ENCODE measurements around the gene NPDC1. TPM values are rescaled to one million over a fixed set of nuclear protein-coding genes. Genes with fewer than 3 reads are reported as not detected.

The NPDC1 gene
- total RNA-seq, 2 donors from 2014 or later: 72.1 to 105 TPM

- ATAC-seq: no peak
- Histone ChIP-seq H3K4me1 (no peaks in the 10 kb centered on the region), H3K27ac (no peak overlapping the region), H3K9me3 (no peaks in the 10 kb centered on the region), H3K36me3 (replicated peaks in 1 of 2; ENCODE audit: insufficient read depth in 1 of 2, low read depth in 2 of 2) (peaks cover 0 to 5% of the 10 kb centered on the region in 2 donors), H3K27me3 (no peaks in the 10 kb centered on the region), H3K4me3 (no peak overlapping the region)
- intact Hi-C loops (cut with DNase I): no loop called here
- 90 to 98% methylated on average over 15 to 49 of the region's 67 CpGs for WGBS, 2 donors
- TF ChIP-seq POLR2A (IDR thresholded peaks at IDR 0.05) (no peak), CTCF (IDR thresholded peaks at IDR 0.05) (no peak)
- DNase-seq: no peak
These were observed 33.0 kb downstream of the NPDC1 start for GRCh38 chr9:137012694-137013570.

- no peak for DNase-seq
- Histone ChIP-seq H3K9me3 (no peaks in the 10 kb centered on the region), H3K4me3 (no peak overlapping the region), H3K36me3 (replicated peaks in 1 of 2; ENCODE audit: insufficient read depth in 1 of 2, low read depth in 2 of 2) (peaks cover 0 to 3% of the 10 kb centered on the region in 2 donors), H3K27me3 (no peaks in the 10 kb centered on the region), H3K27ac (no peak overlapping the region), H3K4me1 (no peaks in the 10 kb centered on the region)
- intact Hi-C loops (cut with DNase I): no loop called here
- WGBS, 2 donors: 90 to 93% methylated on average over 27 to 38 of the region's 39 CpGs
- TF ChIP-seq POLR2A (IDR thresholded peaks at IDR 0.05): no peak
- no peak for TF ChIP-seq CTCF (IDR thresholded peaks at IDR 0.05)
- ATAC-seq: no peak
These were observed 33.9 kb downstream of the NPDC1 start for GRCh38 chr9:137011907-137012675.

- H3K4me1 ChIP-seq: no peaks in the 10 kb centered on the region
- WGBS, 2 donors: 92 to 94% methylated on average over 18 to 24 of the region's 24 CpGs
- TF ChIP-seq CTCF (IDR thresholded peaks at IDR 0.05) (no peak), POLR2A (IDR thresholded peaks at IDR 0.05) (no peak)
- ATAC-seq: no peak
- DNase-seq: no peak
- H3K36me3 ChIP-seq (replicated peaks in 1 of 2; ENCODE audit: insufficient read depth in 1 of 2, low read depth in 2 of 2): peaks cover 0 to 3% of the 10 kb centered on the region in 2 donors
- H3K27me3 ChIP-seq: no peaks in the 10 kb centered on the region
- no peak overlapping the region for H3K27ac ChIP-seq
- intact Hi-C loops (cut with DNase I): no loop called here
- H3K4me3 ChIP-seq: no peak overlapping the region
- H3K9me3 ChIP-seq: no peaks in the 10 kb centered on the region
These were observed 34.8 kb downstream of the NPDC1 start for GRCh38 chr9:137011156-137011555.

GRCh38 chr9:137009938-137010732 lies 35.8 kb downstream of the NPDC1 start:
- no peaks in the 10 kb centered on the region for H3K4me1 ChIP-seq
- ATAC-seq (no peak), DNase-seq (no peak)
- no peak for TF ChIP-seq POLR2A (IDR thresholded peaks at IDR 0.05)
- TF ChIP-seq CTCF (IDR thresholded peaks at IDR 0.05): no peak
- 94 to 97% methylated on average over 6 to 45 of the region's 49 CpGs for WGBS, 2 donors
- H3K9me3 ChIP-seq: no peaks in the 10 kb centered on the region
- H3K27ac ChIP-seq: no peak overlapping the region
- no peaks in the 10 kb centered on the region for H3K27me3 ChIP-seq
- intact Hi-C loops (cut with DNase I): no loop called here
- H3K36me3 ChIP-seq (replicated peaks in 1 of 2; ENCODE audit: insufficient read depth in 1 of 2, low read depth in 2 of 2): peaks cover 0 to 3% of the 10 kb centered on the region in 2 donors
- no peak overlapping the region for H3K4me3 ChIP-seq

Data from body of pancreas (tissue), 4 donors.